HG03039 (cell line): ENCODE measurements around the gene GCNA.
A peak's percentile ranks its signal among the peaks of the same experiment; 100 is the strongest.
"Not testable (repeated sequence)": the region's sequence is repeated elsewhere in the genome, so short reads cannot be mapped to it uniquely, and the experiment has no call there.

ENCODE experiments used
- ATAC-seq: cut with Tn5 transposase; IDR thresholded peaks from one replicate; pipeline ENCODE4 v1.9.1; 2021; ENCODE audit warnings: mild to moderate bottlenecking, moderate library complexity; ENCODE audit not compliant: unreplicated experiment

The GCNA gene

DNA sequence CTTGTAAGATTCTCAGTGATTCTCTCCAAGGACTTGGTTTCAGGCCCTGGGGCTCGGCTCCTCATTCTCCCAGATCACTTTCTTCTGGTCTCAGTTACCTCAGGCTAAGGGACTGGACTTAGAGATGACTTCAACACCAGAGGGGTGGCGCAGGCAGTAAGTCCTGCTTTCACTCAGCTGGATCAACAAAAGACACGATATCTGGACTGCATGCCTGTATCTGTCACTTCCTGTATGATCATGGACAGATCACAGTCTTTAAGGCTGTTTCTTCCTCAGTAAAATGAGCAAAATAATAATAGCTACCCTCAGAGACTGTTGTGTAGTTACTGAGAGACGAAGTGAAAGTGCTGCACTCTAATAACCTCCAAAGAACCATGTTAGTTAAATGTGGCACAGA is 59.6 kb downstream of the GCNA start:
- peak; percentile 47 for ATAC-seq

DNA sequence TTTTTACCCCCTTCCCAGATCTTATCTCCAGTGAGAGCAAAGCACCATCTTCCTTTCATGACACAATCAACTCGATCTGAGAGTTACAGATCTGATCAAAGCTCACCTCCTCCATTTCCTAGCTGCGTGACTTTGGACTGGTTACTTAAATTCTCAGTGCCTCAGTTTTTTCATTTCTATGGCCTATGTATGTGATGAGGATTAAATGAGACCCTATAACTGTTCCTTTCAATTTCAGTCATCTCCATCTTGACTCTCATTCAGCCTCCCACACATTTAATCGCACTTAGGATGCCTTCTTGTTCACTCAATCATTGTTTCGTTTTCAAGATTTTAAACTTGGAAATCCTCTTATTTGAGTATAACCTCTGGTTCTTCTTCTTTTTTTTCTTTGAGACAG is 60.2 kb downstream of the GCNA start:
- ATAC-seq: no peak

DNA sequence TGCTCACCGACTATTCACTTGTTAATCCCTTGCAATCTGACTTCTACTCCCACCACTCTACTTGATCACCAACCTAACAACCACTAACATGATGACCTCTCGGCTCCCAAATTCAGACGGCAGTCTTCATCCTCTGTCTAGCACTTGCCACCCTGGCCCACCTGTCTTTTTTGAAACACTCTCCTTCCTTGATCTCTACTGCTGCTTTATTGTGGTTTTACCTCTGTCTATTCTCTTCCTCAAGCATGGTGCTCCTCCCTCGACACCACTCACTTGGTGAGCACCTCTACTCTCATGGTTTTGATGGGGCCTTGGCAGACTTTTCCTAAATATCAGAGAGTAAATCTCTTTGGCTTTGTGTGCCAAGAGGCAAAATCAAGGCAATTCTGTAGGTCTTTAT is 61.8 kb downstream of the GCNA start:
- no peak for ATAC-seq

DNA sequence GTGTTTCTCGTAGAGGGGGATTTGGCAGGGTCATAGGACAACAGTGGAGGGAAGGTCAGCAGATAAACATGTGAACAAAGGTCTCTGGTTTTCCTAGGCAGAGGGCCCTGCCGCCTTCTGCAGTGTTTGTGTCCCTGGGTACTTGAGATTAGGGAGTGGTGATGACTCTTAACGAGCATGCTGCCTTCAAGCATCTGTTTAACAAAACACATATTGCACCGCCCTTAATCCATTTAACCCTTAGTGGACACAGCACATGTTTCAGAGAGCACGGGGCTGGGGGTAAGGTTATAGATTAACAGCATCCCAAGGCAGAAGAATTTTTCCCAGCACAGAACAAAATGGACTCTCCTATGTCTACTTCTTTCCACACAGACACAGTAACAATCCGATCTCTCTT is 66.2 kb downstream of the GCNA start:
- not testable (repeated sequence) for ATAC-seq

DNA sequence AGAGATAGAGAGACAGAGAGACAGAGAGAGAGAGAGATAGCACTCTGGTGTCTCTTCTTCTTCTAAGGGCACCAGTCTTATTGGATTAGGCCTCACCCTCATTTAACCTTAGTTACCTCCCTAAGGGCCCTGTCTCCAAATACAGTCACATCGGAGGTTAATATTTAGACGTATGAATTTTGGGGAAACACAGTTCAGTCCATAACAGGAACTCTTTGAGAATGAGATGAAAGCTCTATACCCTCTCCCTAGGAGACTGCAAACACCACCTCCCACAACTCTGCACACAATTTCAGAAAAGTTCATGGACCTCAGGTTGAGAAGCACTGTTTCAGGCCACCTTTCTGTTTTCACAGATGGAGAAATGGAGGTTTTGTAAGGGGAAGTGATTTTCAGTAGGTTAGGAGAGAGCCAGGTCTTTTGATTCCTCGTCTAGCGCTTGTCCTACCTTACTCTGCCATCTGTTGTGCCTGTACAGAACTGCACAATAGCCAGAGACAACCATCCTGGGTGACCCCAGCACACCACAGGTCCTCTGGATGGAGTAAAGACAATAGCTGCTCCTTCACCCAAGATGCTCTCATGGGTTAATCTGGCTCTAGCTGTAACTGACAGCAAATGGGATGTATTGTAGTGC is 72.2 kb downstream of the GCNA start:
- ATAC-seq: peak; percentile 70

DNA sequence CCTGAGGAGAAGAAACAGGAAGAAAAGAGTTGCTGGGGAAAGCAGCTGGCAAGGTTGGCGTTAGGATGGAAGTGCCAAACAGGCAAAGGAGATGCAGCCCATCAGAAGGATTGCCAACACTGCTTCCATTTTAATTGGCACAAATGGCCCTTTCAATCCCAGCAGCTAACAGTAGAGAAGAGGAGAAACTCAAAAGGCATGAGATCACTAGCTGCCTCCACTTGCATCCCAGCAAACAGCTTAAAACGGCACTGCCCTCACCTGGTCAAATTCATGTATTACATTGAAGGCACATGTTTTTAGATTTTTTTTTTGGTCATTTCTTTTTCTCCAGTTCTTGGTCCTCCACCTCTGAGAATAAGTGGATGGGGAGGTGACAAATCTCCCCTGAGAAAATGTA is 74.2 kb downstream of the GCNA start:
- no peak for ATAC-seq

DNA sequence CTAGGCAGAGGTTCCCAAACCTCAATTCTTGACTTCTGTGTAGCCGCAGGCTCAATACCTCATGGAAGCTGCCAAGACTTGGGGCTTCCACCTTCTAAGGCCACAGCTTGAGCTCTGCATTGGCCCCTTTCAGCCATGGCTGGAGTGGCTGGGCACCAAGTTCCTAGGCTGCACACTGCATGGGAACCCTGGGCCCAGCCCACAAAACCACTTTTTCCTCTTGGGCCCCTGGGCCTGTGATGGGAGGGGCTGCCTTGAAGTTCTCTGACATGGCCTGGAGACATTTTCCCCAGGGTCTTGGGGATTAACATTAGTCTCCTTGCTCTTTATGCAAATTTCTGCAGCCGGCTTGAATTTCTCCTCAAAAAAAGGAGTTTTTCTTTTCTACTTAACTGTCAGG is 75.1 kb downstream of the GCNA start:
- no peak for ATAC-seq

DNA sequence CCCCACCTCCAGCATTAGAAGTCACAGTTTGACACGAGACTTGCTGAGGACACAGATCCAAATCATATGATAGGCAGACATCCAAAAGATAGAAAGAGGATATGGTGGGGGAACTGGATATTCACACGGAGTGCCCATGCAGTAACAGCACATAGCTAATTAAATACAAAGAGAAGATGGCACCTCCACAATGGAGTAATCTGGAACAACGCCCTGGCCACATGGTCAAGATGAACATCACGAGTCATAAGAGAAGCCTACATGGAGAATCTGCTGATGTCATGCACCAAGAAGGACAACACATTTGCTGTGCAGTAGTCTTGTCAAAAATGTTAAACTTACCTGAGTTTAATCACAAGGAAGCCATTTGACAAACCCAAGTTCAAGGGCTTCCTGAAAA is 79.0 kb downstream of the GCNA start:
- ATAC-seq: no peak

DNA sequence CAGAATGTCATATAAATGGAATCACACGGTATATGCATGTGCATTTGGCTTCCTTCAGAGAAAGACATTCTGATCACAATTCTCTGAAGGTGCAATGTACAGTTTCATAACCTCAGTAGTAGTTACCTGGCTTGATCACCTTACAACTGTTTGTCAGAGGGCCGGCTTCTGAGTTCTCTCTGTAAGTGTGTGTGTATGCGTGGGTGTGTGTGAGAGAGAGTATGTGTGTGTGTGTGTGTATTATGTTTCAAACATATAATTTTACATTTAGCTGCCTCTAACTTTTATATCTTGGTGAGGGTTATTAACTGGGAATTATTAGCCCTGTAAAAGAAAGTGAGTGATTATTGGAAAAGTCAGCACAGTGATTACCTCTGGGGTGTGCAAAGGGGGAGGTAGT is 81.1 kb downstream of the GCNA start:
- ATAC-seq: no peak

DNA sequence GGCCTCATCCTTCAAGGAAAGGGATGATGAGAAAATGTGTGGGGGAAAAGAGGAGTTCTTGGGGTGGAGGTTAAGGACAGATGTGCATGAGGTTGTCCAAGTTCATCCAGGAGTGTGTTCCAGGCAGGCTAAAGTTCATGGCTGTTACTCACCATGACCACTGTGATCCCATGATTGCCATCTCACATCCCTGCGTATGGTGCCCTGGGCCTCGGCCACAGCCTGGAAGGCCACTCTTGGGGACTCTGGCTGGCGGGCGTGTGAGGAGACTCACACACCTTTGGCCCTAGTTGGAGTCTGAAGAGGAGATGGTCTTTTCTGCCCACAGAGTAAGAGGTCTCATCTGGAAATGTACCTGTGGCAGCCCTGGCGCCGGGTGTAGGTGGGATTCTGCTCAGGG is 81.7 kb downstream of the GCNA start:
- ATAC-seq: no peak

DNA sequence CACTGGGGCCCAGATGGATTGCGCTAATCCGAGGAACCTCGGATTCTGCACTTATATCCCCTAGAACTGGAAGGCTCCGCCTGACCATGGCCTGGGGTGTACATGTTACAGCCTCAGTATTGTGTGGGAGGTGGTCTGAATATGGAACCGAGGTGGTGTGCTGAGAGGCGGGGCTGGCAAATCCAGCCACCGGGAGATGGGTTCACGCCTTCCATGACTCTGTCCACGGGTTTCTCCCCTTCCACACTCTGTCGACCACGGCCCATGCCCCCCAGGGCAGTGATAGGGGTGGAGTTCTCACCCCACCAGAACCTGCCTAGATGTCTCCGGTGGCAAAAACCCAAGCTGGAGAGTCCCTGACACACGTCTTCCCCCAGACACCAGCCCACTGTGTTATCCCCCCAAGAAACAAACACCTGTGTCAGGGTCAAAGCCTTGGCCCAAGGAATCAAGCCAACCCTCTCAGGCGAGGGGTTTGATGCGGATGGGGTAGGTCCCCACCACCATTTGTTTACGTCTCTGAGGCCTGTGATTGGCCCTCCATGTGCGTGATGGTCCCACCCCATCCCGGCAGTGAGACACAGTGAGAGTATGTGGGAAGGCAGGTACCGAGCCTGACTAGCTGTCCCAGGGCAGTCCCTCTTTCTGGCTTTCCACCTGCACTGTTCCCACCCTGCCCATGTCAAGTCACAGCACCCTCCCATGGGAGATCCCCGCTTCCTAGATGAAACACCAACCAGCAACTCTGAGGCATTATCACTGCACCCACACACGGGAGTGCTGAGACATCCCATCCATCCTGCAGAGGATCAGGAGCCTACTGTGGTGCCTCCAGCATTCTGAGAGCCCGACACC is 82.6 kb downstream of the GCNA start:
- no peak for ATAC-seq

DNA sequence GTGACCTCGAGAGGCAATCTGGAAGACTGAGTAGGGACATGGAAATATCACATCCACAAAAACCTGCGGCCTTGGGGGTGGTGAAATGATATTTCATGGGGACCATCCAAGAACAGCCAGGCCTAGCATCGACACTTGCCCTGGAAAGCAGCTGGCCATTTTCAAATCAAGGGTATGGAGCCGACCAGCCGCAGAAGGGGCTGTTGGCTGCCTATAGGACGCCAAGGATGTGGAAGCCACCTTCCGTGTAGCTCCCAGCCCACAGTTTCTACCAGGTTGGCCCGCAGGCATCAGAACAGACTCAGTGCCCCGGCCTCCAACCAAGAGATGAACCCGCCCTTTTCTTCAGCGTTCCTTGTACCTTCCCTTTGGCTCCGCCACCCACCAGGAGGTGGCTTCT is 83.7 kb downstream of the GCNA start:
- ATAC-seq: no peak

DNA sequence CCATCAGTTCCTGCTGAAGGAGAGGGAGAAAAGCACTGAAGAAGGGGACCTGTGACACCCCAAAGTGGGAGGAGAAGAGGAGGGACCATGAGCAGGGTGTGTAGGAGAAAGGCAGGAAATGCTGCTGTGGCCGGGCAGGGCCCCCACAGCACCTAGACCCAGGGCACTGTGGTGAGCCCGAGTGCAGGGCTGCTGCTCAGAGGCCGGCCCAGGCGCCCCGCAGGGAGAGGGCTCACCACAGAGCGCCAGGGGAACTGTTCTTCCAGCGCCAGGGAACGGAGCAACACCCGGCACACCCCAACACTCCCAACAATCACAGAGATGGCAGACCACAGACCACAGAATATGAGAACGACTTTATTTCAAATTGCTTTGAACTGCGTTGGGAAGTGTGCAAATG is 84.4 kb downstream of the GCNA start:
- ATAC-seq: not testable (repeated sequence)
